GM23248 (cell line): Measurements from ENCODE around the gene METTL1. TPM values are rescaled to one million over a fixed set of nuclear protein-coding genes. Genes with fewer than 3 reads are reported as not detected.

Experiments used
- DNase-seq: peaks from one replicate; pipeline ENCODE4 v3.0.0-alpha.2; 2015
- H2AFZ ChIP-seq: fragments of 200-600 bp; sonication (generic); 2 replicates; pipeline ENCODE4 v1.6.1; 2016; ENCODE audit warnings: antibody characterized with exemption
- H3F3A ChIP-seq: fragments of 200-600 bp; sonication (generic); 2 replicates; pipeline ENCODE4 v1.6.1; 2016; ENCODE audit warnings: mild to moderate bottlenecking, antibody characterized with exemption, mixed run types; ENCODE audit not compliant: insufficient read depth
- H3K27ac ChIP-seq: fragments of 200-600 bp; sonication (generic); 2 replicates; pipeline ENCODE4 v1.5.1; 2016; ENCODE audit warnings: mild to moderate bottlenecking
- H3K27me3 ChIP-seq: fragments of 200-600 bp; sonication (generic); replicated peaks from 2 replicates; pipeline ENCODE4 v1.6.1; 2016; ENCODE audit warnings: mild to moderate bottlenecking; ENCODE audit not compliant: insufficient read depth
- H3K36me3 ChIP-seq: fragments of 200-600 bp; sonication (generic); 2 replicates; pipeline ENCODE4 v1.6.1; 2016; ENCODE audit warnings: low read depth, mild to moderate bottlenecking
- H3K4me1 ChIP-seq: fragments of 200-600 bp; sonication (generic); 2 replicates; pipeline ENCODE4 v1.6.1; 2016; ENCODE audit warnings: mild to moderate bottlenecking; ENCODE audit not compliant: insufficient read depth
- H3K4me2 ChIP-seq: fragments of 200-600 bp; sonication (generic); one replicate; pipeline ENCODE4 v1.6.1; 2016; ENCODE audit warnings: mild to moderate bottlenecking; ENCODE audit not compliant: unreplicated experiment
- H3K4me3 ChIP-seq: fragments of 200-600 bp; sonication (generic); 2 replicates; pipeline ENCODE4 v1.5.1; 2016; ENCODE audit warnings: mild to moderate bottlenecking
- H3K79me2 ChIP-seq: fragments of 200-600 bp; sonication (generic); 2 replicates; pipeline ENCODE4 v1.6.1; 2016; ENCODE audit warnings: mild to moderate bottlenecking; ENCODE audit not compliant: insufficient read depth
- H3K9ac ChIP-seq: fragments of 200-600 bp; sonication (generic); 2 replicates; pipeline ENCODE4 v1.6.1; 2016; ENCODE audit warnings: mild to moderate bottlenecking
- H3K9me2 ChIP-seq: fragments of 200-600 bp; sonication (generic); 2 replicates; pipeline ENCODE4 v1.6.1; 2016; ENCODE audit warnings: mixed run types, mild to moderate bottlenecking, moderate library complexity; ENCODE audit not compliant: insufficient read depth
- H3K9me3 ChIP-seq: fragments of 200-600 bp; sonication (generic); one replicate; pipeline ENCODE4 v1.6.1; 2017; ENCODE audit warnings: low read depth
- H4K20me1 ChIP-seq: fragments of 200-600 bp; sonication (generic); 2 replicates; pipeline ENCODE4 v1.6.0; 2016; ENCODE audit not compliant: insufficient read depth
- EZH2 ChIP-seq: fragments of 200-600 bp; sonication (generic); IDR thresholded peaks from 2 replicates; pipeline ENCODE4 v1.6.1; 2018; ENCODE audit warnings: antibody characterized with exemption, mild to moderate bottlenecking; ENCODE audit not compliant: insufficient read depth, poor library complexity, severe bottlenecking
- EZH2phosphoT487 ChIP-seq: fragments of 200-600 bp; sonication (generic); IDR thresholded peaks from 2 replicates; pipeline ENCODE4 v1.6.1; 2018; ENCODE audit warnings: antibody characterized with exemption, moderate library complexity, mild to moderate bottlenecking, low read depth; ENCODE audit not compliant: insufficient read depth
- WGBS, 2 experiments: methylation state at CpG; one replicate each; pipeline ENCODE4 v1.1.6; 2015 to 2017; ENCODE audit warnings: low lambda C conversion rate in 2 of 2, low coverage in 1 of 2; ENCODE audit errors: missing lambda C conversion rate in 2 of 2; 5-methylcytosine and 5-hydroxymethylcytosine counted together
- in situ Hi-C: fragments of 300-500 bp; cut with MboI; formaldehyde crosslinking; loops from 2 replicates; pipeline ENCODE4 v1.15.0; 2020
- polyA plus RNA-seq: library from polyadenylated mRNA; unstranded; fragments of >200 nt; fragmentation: Nextera tagmentation; extraction: Ambion mirVana; gene quantifications from 2 replicates; pipeline ENCODE4 v1.2.1, GENCODE V29; 2016
- total RNA-seq: library from RNA; depleted of rRNA; stranded (reverse); fragments of >200 nt; shearing (Covaris generic); gene quantifications from 2 replicates; pipeline ENCODE4 v1.2.3, GENCODE V29; 2014

The METTL1 gene
- total and polyA plus RNA-seq, 2 experiments from 2014 or later, result 3.7 to 33.2 TPM

DNA sequence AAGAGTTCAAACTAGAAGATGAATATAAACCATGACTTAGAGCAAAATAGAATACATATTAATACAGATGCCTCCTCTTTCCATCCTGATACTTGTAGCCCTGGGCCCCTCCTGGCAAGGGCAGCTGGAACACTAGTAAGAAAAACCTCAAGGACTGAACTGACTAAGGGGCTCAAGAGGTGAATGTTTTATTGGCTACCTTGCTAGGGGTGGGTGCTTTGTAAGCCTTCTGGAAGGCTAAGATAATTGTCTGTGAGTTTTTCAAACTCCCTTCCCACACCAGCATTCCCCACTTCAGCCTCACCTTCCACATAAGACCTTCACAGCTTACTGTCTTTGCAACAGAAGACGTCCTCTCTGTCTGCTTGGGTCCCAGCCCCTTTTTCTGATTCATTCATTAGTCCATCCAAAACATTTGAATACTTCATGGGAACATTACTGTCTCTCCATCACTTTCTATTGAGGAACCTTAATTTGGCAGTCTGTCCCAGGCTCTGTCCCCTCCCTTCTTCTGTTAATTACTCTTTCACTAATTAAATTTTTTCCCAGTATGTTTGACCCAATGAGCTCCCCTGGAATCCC is 18.1 kb downstream of the METTL1 start:
- Histone ChIP-seq H4K20me1 (no peaks in the 10 kb centered on the region), H3K4me1 (peaks cover 4% of the 10 kb centered on the region; the same call in 1 of the 2 replicates), H3K36me3 (no peaks in the 10 kb centered on the region), H3K9me2 (no peaks in the 10 kb centered on the region), H3K27me3 (peaks cover 22% of the 10 kb centered on the region), H3K9me3 (no peaks in the 10 kb centered on the region), H3K4me3 (no peak overlapping the region), H3K9ac (no peak overlapping the region), H3K79me2 (peaks cover 33% of the 10 kb centered on the region), H3K27ac (no peak overlapping the region), H3K4me2 (no peak overlapping the region), H3F3A (peaks cover 11% of the 10 kb centered on the region), H2AFZ (no peak overlapping the region)
- WGBS, 2 experiments, result 31 to 57% methylated on average over 1 of the region's 1 CpG
- in situ Hi-C loops, result no loop called here
- TF ChIP-seq EZH2phosphoT487 (no peak), EZH2 (no peak)
- no peak for DNase-seq

DNA sequence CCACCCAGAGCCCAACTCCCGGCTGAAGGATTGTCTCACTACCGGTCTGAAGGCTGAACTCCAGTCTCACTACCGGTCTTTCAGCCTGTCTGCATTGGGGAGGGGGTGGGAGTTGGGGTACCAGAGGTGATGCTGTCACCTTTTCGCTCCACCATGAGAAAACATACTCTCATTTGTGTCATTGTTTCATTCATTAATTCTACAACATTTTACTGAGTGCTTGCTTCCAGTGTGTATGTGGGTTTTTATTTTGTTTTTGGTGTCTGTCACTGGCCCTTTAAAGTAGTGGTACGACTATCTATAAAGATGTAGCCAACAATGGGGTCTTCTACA is 19.3 kb downstream of the METTL1 start:
- Histone ChIP-seq H4K20me1 (no peaks in the 10 kb centered on the region), H3K9ac (peak overlapping the region; percentile 45)

DNA sequence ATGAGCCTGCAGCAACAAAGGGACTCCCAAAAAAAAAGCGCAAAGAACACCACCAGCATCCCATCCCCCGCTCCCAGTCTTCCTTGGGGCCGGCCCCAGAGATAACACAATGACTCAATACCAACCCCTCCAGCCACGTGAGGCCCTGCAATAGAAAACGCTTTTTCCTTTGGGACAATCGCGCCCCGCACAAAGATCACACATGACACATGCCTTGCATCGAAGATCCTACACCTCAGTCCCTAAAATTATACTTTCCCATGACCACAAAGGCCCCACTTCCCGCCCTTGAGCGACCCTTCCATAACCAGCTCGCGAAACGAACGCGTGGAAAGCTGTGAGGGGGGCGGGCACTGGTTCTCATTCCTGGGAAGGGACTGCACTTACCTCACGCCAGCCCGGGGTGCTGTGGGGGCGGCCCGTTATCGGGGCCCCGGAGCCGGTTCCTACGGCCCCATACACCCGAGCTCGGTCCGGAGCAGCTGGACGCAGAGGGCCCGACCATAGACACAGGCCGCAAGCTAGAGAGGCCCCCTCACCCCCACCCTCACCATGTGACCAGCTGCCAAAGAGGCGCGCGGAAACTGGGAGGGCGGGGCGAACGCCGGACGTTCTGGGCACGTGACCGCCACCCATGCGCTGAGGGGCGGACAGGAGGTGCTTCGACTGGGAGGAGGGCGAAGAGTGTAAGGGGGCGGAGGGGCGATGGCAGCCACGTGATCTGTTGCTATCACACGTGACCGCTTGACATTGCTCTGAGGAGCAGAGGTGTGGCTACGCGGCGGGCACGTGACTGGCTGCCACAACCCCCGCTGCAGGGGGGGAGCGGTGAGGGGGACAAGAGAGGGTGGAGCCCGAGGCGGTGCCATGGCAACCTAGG is 19.9 kb downstream of the METTL1 start, which contains the start of gene CDK4:
Gene CDK4, minus strand, starts transcription at position 523 of the 880 bp plus-strand sequence. CDS start 593 bp downstream, outside the sequence.
- Histone ChIP-seq H3K9me3 (no peaks in the 10 kb centered on the region), H3K9me2 (no peaks in the 10 kb centered on the region), H3K4me2 (peak within 1 kb of the TSS; percentile 96), H3F3A (peaks cover 17% of the 10 kb centered on the region), H3K79me2 (peaks cover 33% of the 10 kb centered on the region), H3K9ac (peak within 1 kb of the TSS; percentile 98), H2AFZ (peak within 1 kb of the TSS; percentile 83), H3K36me3 (peaks cover 10% of the 10 kb centered on the region; the same call in 1 of the 2 replicates), H3K27ac (peak within 1 kb of the TSS; percentile 94), H3K27me3 (peaks cover 22% of the 10 kb centered on the region), H3K4me1 (peaks cover 4% of the 10 kb centered on the region; the same call in 1 of the 2 replicates), H4K20me1 (no peaks in the 10 kb centered on the region), H3K4me3 (peak within 1 kb of the TSS; percentile 94)
- WGBS, 2 experiments, result 0 to 2% methylated on average over 44 to 56 of the region's 58 CpGs
- TF ChIP-seq EZH2, result no peak
- no peak for TF ChIP-seq EZH2phosphoT487
- in situ Hi-C loops, result no loop called here
- DNase-seq, result peak; percentile 99

More for the DNA sequence above, 19.3 kb downstream of the METTL1 start:
- Histone ChIP-seq H3K36me3 (peaks cover 5% of the 10 kb centered on the region; the same call in 1 of the 2 replicates), H2AFZ (peak overlapping the region; percentile 58), H3K27me3 (peaks cover 22% of the 10 kb centered on the region), H3K27ac (no peak overlapping the region), H3F3A (peaks cover 11% of the 10 kb centered on the region), H3K4me3 (peak overlapping the region; percentile 94), H3K9me2 (no peaks in the 10 kb centered on the region), H3K9me3 (no peaks in the 10 kb centered on the region), H3K79me2 (peaks cover 33% of the 10 kb centered on the region), H3K4me1 (peaks cover 4% of the 10 kb centered on the region; the same call in 1 of the 2 replicates), H3K4me2 (peak overlapping the region; percentile 67)
- in situ Hi-C loops, result no loop called here
- no peak for DNase-seq
- TF ChIP-seq EZH2phosphoT487 (no peak), EZH2 (no peak)
- 1% methylated on average over 5 of the region's 5 CpGs for WGBS, 2 experiments

DNA sequence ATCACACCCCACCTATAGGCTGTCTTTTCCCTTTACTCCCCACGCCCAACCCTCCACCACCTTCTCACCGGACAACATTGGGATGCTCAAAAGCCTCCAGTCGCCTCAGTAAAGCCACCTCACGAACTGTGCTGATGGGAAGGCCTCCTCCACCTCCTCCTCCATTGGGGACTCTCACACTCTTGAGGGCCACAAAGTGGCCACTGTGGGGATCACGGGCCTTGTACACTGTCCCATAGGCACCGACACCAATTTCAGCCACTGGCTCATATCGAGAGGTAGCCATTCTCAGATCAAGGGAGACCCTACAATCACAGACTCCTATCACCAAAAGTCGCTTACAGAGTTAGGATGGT is 20.5 kb downstream of the METTL1 start:
- no peak for TF ChIP-seq EZH2phosphoT487
- no peak for TF ChIP-seq EZH2
- in situ Hi-C loops, result no loop called here
- peak; percentile 27 for DNase-seq
- H3K9ac ChIP-seq, result peak overlapping the region; percentile 98
- peaks cover 18% of the 10 kb centered on the region for H3K27me3 ChIP-seq
- peaks cover 4% of the 10 kb centered on the region; the same call in 1 of the 2 replicates for H3K4me1 ChIP-seq
- no peaks in the 10 kb centered on the region for H3K9me3 ChIP-seq
- H3K36me3 ChIP-seq, result peaks cover 11% of the 10 kb centered on the region; the same call in 1 of the 2 replicates
- H3F3A ChIP-seq, result peaks cover 23% of the 10 kb centered on the region
- H3K4me2 ChIP-seq, result peak overlapping the region; percentile 96
- no peaks in the 10 kb centered on the region for H3K9me2 ChIP-seq
- peak overlapping the region; percentile 94 for H3K4me3 ChIP-seq
- no peaks in the 10 kb centered on the region for H4K20me1 ChIP-seq
- peak overlapping the region; percentile 83 for H2AFZ ChIP-seq
- 3 to 6% methylated on average over 8 of the region's 8 CpGs for WGBS, 2 experiments
- peaks cover 33% of the 10 kb centered on the region for H3K79me2 ChIP-seq
- H3K27ac ChIP-seq, result peak overlapping the region; percentile 94
